Stimulated activated CD8-positive, alpha-beta memory T cell treated with anti-CD3 and anti-CD28 coated beads, Interleukin-7, amount 100 ng/mL, for 4 hours (primary cell): ENCODE data around the gene BEND3.
"Not testable (repeated sequence)": the region's sequence is repeated elsewhere in the genome, so short reads cannot be mapped to it uniquely, and the experiment has no call there.

Source experiments
- DNase-seq, 2 donors: peaks; one replicate each; pipeline ENCODE4 v3.0.0-alpha.2; 2020; ENCODE audit warnings: low read depth in 2 of 2

The BEND3 gene

GRCh38 chr6:107114926-107115694, at the start of gene BEND3:
TSS of gene BEND3 (minus strand) at chr6:107115515. CDS start at chr6:107099285, 16,230 bp downstream.
- DNase-seq, result peak; percentile 55 to 68

GRCh38 chr6:107164299-107164698, 49.0 kb upstream of the BEND3 start:
- DNase-seq, result not testable (repeated sequence)

GRCh38 chr6:107161521-107161920, 46.2 kb upstream of the BEND3 start:
- DNase-seq, result no peak

GRCh38 chr6:107156617-107157016, 41.3 kb upstream of the BEND3 start:
- DNase-seq, result no peak

- DNase-seq, result no peak
Observed at GRCh38 chr6:107154801-107155160, 39.5 kb upstream of the BEND3 start.

GRCh38 chr6:107154131-107154800, 39.0 kb upstream of the BEND3 start:
- no peak for DNase-seq

DNA sequence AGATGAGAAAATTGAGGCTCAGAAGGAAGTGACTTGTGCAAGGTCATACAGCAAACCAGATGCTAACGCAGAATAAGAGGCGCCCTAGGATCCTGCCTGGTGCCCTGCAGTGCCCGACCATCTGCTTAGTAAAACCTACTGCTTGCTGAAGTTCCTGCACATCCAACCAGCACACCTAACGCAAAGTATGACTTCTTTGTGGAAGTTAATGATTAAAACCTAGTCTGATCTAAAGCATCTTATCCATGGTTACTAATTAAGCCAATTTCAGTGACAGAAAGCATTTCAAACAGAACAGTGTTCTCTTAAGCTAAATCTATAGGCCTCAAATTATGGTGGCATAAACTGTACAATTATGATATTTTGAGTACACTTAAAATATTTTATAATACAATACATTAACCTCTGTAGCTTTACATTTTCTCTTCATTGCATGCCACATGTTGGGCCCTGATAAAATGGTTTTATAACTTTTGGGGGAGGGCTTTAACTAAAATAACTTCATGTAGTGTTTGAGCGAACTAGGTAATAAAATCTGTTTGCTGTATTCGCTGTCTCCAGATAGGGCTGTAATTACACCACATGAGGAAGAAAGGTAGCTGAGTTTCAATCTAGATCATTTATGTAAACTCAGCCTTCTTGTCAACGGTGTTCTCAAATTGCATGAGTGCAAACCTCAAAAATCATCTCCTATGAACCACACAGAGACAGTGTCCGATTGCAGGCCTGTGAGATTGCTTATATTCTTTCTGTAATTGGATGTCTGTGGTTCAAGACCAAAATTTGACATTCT, 37.5 kb upstream of the BEND3 start:
- DNase-seq, result no peak

DNA sequence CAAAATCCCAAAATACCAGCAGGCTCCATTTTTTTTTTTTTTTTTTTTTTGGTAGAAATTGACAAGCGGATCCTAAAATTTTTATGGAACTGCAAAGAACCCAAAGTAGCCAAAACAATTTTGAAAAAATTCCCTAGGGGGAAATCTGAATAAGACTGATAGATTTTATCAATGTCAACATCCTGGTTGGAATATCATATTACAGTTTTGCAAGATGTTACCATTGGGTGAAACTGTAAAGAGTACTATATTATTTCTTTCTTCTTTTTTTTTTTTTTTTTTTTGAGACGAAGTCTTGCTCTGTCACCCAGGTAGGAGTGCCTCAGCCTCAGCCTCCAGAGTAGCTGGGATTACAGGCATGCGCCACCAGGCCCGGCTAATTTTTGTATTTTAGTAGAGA, 29.4 kb upstream of the BEND3 start:
- no peak for DNase-seq

DNA sequence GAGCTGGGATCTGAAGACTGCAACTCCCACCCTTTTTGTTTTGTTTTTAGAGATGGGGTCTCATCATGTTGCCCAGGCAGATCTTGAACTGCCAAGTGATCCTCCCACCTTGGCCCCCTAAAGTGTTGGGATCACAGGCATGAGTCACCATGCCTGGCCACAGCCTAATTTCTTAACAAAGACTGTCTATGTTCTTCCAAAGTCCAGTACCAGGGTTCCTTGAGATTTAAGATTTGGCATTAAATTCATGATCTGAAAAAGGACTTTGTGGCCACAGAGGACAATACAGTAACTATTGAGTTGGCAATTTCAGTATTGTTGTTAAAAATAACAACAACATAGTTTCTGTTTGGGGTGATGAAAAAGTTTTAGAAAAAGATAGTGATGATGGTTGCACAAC, 28.7 kb upstream of the BEND3 start:
- no peak for DNase-seq

DNA sequence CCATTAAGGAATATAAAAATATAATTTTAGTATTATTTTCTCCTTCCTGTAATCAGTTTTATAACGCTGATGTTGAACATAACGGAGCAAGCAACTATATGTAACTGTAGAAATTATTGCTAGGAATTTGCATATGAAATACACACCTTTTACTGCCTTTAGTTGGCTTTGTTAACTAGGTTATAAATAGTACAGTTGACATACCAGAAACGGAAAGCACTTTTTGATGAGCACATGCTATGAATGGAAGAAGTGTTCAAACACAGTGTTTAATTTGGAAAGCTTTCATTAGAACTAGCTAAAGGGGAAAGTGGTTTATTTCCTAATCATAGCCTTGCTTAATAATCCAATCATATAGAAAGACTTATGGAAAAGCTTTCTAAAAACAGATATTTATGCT, 25.3 kb upstream of the BEND3 start:
- no peak for DNase-seq

GRCh38 chr6:107136324-107136723, 21.0 kb upstream of the BEND3 start:
- DNase-seq, result not testable (repeated sequence)

DNA sequence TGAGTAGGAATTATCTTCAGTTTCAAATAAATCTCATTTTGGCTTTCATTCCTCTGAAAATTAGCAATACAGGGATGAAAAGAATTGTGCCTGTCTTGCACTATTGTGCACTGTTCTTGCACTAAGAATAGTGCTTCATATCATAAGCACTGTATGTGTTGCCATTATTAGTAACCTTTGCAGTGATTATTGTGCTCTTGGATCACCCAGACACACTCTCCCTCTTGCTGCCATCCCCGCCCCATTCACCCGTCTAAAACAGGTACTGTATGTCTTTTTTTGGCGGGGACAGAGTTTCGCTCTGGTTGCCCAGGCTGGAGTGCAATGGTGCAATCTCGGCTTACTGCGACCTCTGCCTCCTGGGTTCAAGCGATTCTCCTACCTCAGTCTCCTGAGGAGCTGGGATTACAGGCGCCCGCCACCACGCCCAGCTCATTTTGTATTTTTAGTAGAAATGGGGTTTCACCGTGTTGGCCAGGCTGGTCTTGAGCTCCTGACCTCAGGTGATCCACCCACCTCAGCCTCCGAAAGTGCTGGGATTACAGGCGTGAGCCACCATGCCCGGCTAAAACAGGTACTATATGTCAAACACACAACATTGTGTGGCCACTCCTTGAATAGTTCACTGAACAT, 19.8 kb upstream of the BEND3 start:
- DNase-seq, result not testable (repeated sequence)

GRCh38 chr6:107132330-107132954, 17.1 kb upstream of the BEND3 start:
- DNase-seq, result no peak

- no peak for DNase-seq
Observed at GRCh38 chr6:107129370-107129925, 14.1 kb upstream of the BEND3 start.

DNA sequence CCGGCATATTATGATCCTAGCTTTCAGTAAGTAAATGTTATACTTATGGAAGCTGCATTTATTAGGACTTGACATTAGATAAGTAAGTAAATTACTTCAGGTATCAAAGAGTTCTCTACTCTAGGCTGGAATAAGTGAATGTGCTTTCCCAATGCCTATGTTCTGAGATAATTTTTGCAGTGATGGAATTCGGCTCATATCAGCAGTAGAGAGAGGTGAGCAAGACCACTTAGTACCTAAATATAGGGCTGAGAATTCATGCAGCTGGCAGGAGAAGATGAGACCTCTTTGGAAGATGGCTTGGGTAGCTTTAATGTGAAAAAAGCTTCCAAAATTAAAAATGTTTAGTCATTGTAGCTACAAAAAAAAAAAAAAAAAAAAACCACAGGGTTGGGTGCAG, 13.3 kb upstream of the BEND3 start:
- DNase-seq, result no peak

DNA sequence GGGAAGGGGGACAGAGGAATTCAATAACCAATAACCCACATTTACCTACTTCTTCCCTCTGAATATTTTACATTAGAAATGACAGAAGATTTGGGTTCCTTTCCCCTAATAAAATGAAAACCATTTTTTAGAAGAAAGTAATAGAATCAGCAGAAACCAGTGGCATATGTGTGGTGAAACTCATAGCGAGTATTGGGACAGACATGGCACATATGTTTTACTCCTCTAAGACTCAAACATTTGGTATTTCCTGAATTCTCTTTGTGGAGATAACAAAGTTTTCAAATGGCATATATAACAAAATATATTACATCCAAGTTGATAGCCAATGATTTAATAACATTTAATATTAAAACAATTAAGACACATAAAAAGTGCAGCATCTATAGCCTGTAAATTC, 12.9 kb upstream of the BEND3 start:
- DNase-seq, result no peak

- DNase-seq, result no peak
Observed at GRCh38 chr6:107125771-107126170, 10.5 kb upstream of the BEND3 start.

DNA sequence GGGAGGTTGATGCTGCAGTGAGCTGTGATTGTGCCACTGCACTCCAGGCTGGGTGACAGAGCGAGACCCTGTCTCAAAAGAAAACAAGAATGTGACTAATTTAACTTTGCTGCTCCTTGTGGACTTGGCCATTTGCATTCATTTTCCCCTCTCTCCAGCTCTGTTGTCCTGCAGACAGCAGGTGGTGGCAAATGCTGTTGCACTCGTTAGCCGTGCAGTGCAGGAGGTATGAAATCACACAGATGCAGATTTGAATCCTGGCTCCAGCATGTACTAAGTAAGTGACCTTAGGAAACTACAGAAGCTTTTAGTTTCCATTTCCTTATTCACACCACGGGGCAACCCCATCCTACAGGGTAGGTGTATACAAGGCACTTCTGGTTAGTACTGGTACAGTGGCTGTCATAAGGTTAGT, 9.6 kb upstream of the BEND3 start:
- DNase-seq, result no peak

DNA sequence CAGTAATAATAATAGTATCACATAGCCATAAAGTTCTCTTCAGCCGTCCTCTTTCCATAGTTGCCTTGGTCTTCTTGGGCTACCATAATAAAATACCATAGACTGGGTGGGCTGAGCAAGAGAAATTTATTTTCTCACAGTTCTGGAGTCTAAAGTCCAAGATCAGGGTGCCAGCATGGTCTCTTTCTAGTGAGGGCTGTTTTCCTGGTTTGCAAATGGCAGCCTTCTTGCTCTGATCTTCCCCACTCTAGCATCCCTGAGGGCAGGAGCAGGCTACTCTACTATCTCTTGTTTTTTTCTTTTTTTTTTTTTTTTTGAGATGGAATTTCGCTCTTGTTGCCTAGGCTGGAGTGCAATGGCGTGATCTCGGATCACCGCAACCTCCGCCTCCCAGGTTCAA, 8.2 kb upstream of the BEND3 start:
- DNase-seq, result no peak

DNA sequence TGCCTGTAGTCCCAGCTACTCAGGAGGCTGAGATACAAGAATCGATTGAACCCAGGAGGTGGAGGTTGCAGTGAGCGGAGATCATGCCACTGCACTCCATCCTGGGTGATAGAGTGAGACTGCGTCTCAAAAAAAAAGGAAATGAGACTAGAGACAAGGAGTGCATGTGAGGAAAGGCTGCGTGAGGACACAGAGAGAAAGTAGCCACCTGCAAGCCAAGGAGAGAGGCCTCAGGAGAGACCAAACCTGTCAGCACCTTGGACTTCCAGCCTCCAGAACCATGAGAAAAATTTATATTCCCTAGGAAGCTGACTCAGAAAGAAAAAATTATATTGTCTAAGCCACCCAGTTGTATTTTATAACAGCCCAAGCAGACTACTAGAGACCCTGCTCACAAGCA, 7.4 kb upstream of the BEND3 start:
- no peak for DNase-seq

- no peak for DNase-seq
Observed at GRCh38 chr6:107121964-107122495, 6.7 kb upstream of the BEND3 start.
